Adrenal gland (tissue), 5 donors: ENCODE data around the gene C1QL3.

Experiments used
- POLR2A ChIP-seq, 2 donors: fragments of 450-650 bp; IDR thresholded peaks; one replicate each; pipeline ENCODE4 v1.6.1; 2017; ENCODE audit warnings: antibody characterized with exemption in 2 of 2, mild to moderate bottlenecking in 2 of 2, moderate library complexity in 1 of 2
- TF ChIP-seq, protein P1 (sequence below), 6 experiments: fragments of 450-650 bp in 4 of 6; fragments of 200-600 bp in 2 of 6; sonication (generic) in 1 of 6; IDR thresholded peaks; 1 replicate in 5 of 6; 2 replicates in 1 of 6; pipeline versions ENCODE4 v1.5.1 to v1.8.0; 2016 to 2021; ENCODE audit warnings: antibody characterized with exemption in 6 of 6, mild to moderate bottlenecking in 2 of 6, moderate library complexity in 1 of 6
- donor health status: DM: no; HTN: no; CAD: no.

DNA sequence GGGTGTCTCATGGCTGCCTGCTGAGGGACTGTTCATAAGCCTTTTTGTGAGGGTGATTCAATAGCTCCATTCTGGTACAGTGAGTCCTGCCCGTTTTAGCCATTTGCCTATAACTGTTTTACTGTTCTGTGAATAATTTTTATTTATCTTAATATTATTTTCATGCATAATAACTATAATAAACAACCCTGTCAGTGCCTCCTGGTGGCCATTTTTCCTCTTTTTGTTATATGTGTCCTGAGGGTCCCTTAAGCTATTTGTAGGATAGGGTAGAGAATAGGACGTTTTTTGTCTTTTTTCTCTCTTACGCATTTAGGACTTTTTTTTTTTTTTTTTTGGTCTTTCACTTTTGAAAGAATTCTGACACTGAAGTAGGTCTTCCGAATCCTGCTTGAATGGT is 2.9 kb downstream of the C1QL3 start:
- TF ChIP-seq, protein P1, sequence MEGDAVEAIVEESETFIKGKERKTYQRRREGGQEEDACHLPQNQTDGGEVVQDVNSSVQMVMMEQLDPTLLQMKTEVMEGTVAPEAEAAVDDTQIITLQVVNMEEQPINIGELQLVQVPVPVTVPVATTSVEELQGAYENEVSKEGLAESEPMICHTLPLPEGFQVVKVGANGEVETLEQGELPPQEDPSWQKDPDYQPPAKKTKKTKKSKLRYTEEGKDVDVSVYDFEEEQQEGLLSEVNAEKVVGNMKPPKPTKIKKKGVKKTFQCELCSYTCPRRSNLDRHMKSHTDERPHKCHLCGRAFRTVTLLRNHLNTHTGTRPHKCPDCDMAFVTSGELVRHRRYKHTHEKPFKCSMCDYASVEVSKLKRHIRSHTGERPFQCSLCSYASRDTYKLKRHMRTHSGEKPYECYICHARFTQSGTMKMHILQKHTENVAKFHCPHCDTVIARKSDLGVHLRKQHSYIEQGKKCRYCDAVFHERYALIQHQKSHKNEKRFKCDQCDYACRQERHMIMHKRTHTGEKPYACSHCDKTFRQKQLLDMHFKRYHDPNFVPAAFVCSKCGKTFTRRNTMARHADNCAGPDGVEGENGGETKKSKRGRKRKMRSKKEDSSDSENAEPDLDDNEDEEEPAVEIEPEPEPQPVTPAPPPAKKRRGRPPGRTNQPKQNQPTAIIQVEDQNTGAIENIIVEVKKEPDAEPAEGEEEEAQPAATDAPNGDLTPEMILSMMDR (IDR thresholded peaks at IDR 0.05), result peak in 1 of 6 experiments; percentile 24
- TF ChIP-seq POLR2A (IDR thresholded peaks at IDR 0.05), result no peak
